ENCODE measurements around the gene BAIAP3.

DNA sequence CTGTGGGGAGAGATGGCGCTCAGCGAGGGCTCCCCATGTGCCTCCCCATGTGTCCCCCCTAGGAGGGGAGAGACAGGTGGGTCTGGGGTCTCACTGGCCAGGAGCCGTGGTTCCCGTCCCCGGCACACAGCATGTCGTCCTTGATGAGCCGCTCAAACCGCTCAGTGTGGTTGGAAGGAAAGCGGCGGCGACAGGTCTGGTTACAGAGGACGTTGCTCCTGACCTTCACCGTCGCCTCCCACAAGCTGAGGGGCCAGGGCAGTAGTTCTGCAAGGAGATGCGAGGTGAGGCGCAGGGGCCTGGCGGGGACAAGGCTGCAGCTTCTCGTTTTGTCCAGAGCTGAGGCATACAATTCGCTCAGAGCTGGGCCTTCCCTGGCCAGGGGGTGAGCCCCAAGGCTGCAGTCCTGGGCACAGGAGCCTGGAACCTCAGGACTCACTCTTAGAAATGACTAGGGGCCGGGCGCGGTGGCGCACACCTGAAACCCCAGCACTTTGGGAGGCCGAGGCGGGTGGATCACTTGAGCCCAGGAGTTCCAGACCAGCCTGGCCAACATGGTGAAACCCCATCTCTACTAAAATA lies 46.8 kb upstream of the BAIAP3 start:
- no peak for TF ChIP-seq EED (IDR thresholded peaks at IDR 0.05; ENCODE audit: low read depth)
- TF ChIP-seq TAF1 (IDR thresholded peaks at IDR 0.05; ENCODE audit: borderline replicate concordance, low read depth, low read length) = no peak
- no peak for TF ChIP-seq EZH2 (IDR thresholded peaks at IDR 0.05; ENCODE audit: borderline replicate concordance, control insufficient read depth, low read depth, low read length)
- TF ChIP-seq POLR2A (IDR thresholded peaks at IDR 0.05; ENCODE audit: low read depth, low read length) = no peak
- TF ChIP-seq, protein P1, sequence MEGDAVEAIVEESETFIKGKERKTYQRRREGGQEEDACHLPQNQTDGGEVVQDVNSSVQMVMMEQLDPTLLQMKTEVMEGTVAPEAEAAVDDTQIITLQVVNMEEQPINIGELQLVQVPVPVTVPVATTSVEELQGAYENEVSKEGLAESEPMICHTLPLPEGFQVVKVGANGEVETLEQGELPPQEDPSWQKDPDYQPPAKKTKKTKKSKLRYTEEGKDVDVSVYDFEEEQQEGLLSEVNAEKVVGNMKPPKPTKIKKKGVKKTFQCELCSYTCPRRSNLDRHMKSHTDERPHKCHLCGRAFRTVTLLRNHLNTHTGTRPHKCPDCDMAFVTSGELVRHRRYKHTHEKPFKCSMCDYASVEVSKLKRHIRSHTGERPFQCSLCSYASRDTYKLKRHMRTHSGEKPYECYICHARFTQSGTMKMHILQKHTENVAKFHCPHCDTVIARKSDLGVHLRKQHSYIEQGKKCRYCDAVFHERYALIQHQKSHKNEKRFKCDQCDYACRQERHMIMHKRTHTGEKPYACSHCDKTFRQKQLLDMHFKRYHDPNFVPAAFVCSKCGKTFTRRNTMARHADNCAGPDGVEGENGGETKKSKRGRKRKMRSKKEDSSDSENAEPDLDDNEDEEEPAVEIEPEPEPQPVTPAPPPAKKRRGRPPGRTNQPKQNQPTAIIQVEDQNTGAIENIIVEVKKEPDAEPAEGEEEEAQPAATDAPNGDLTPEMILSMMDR (IDR thresholded peaks at IDR 0.05 in 2 of 3, conservative IDR thresholded peaks at IDR 0.05 in 1 of 3; ENCODE audit: control insufficient read depth in 2 of 3, extremely low read depth in 1 of 3, insufficient read depth in 1 of 3, low read depth in 3 of 3, low read length in 3 of 3) = no peak
- no peak for TF ChIP-seq EGR1 (IDR thresholded peaks at IDR 0.05; ENCODE audit: borderline replicate concordance in 1 of 2, low read depth in 2 of 2, low read length in 2 of 2)
- no peak for TF ChIP-seq ZBED1 (IDR thresholded peaks at IDR 0.05; ENCODE audit: borderline replicate concordance)
- TF ChIP-seq, protein P2, sequence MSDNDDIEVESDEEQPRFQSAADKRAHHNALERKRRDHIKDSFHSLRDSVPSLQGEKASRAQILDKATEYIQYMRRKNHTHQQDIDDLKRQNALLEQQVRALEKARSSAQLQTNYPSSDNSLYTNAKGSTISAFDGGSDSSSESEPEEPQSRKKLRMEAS (IDR thresholded peaks at IDR 0.05; ENCODE audit: low read depth, low read length) = no peak
- no peak for TF ChIP-seq SMC3 (IDR thresholded peaks at IDR 0.05; ENCODE audit: borderline replicate concordance, low read length)
- no peak for TF ChIP-seq PAX8 (IDR thresholded peaks at IDR 0.05)
- no peak for TF ChIP-seq TCF12 (IDR thresholded peaks at IDR 0.05; ENCODE audit: low read depth, low read length)
- TF ChIP-seq RFX5 (IDR thresholded peaks at IDR 0.05; ENCODE audit: low read depth, low read length) = no peak
- no peak for TF ChIP-seq SPI1 (IDR thresholded peaks at IDR 0.05; ENCODE audit: borderline replicate concordance, insufficient read depth, low read depth, low read length)
- no peak for TF ChIP-seq ZNF384 (IDR thresholded peaks at IDR 0.05; ENCODE audit: borderline replicate concordance, low read depth, low read length)
